ENCODE measurements around the gene ZBTB2.
"Not testable (repeated sequence)": the region's sequence is repeated elsewhere in the genome, so short reads cannot be mapped to it uniquely, and the experiment has no call there.

Gene ZBTB2

GRCh38 chr6:151370509-151371078 lies 20.8 kb downstream of the ZBTB2 start:
- DNase-seq (ENCODE audit: low read depth) = no peak

- no peak for DNase-seq (ENCODE audit: low read depth)
Measured at GRCh38 chr6:151365233-151365632, 26.1 kb downstream of the ZBTB2 start.

- DNase-seq (ENCODE audit: low read depth) = no peak
Measured at GRCh38 chr6:151359486-151359885, 31.9 kb downstream of the ZBTB2 start.

- no peak for DNase-seq (ENCODE audit: low read depth)
Measured at GRCh38 chr6:151358475-151358874, 32.9 kb downstream of the ZBTB2 start.

GRCh38 chr6:151357758-151358436 lies 33.5 kb downstream of the ZBTB2 start:
- no peak for DNase-seq (ENCODE audit: low read depth)

- DNase-seq (ENCODE audit: low read depth) = not testable (repeated sequence)
Measured at GRCh38 chr6:151356983-151357382, 34.4 kb downstream of the ZBTB2 start.

- no peak for DNase-seq (ENCODE audit: low read depth)
Measured at GRCh38 chr6:151353795-151354194, 37.6 kb downstream of the ZBTB2 start.

GRCh38 chr6:151352410-151353396 lies 38.7 kb downstream of the ZBTB2 start:
- DNase-seq (ENCODE audit: low read depth) = no peak

- no peak for DNase-seq (ENCODE audit: low read depth)
Measured at GRCh38 chr6:151351731-151352130, 39.6 kb downstream of the ZBTB2 start.

- no peak for DNase-seq (ENCODE audit: low read depth)
Measured at GRCh38 chr6:151351146-151351700, 40.1 kb downstream of the ZBTB2 start.

GRCh38 chr6:151350442-151351145 lies 40.8 kb downstream of the ZBTB2 start:
- DNase-seq (ENCODE audit: low read depth) = no peak

GRCh38 chr6:151349651-151350270 lies 41.6 kb downstream of the ZBTB2 start:
- no peak for DNase-seq (ENCODE audit: low read depth)

- DNase-seq (ENCODE audit: low read depth) = not testable (repeated sequence)
Measured at GRCh38 chr6:151342750-151343149, 48.6 kb downstream of the ZBTB2 start.

- no peak for DNase-seq (ENCODE audit: low read depth)
Measured at GRCh38 chr6:151341476-151342195, 49.7 kb downstream of the ZBTB2 start.

GRCh38 chr6:151340219-151340978 lies 51.0 kb downstream of the ZBTB2 start:
- DNase-seq (ENCODE audit: low read depth) = no peak

GRCh38 chr6:151339369-151339768 lies 52.0 kb downstream of the ZBTB2 start:
- no peak for DNase-seq (ENCODE audit: low read depth)

- DNase-seq (ENCODE audit: low read depth) = no peak
Measured at GRCh38 chr6:151338651-151339200, 52.6 kb downstream of the ZBTB2 start.

- no peak for DNase-seq (ENCODE audit: low read depth)
Measured at GRCh38 chr6:151335930-151336329, 55.4 kb downstream of the ZBTB2 start.

- peak; percentile 17 for DNase-seq (ENCODE audit: low read depth)
Measured at GRCh38 chr6:151330130-151330696, 61.1 kb downstream of the ZBTB2 start.

Data from HS-27A (cell line).